Measurements from ENCODE around the gene KDSR.

The KDSR gene

GRCh38 chr18:63283305-63284094 lies 83.5 kb downstream of the KDSR start:
- DNase-seq (ENCODE audit: low spot score), result no peak

DNA sequence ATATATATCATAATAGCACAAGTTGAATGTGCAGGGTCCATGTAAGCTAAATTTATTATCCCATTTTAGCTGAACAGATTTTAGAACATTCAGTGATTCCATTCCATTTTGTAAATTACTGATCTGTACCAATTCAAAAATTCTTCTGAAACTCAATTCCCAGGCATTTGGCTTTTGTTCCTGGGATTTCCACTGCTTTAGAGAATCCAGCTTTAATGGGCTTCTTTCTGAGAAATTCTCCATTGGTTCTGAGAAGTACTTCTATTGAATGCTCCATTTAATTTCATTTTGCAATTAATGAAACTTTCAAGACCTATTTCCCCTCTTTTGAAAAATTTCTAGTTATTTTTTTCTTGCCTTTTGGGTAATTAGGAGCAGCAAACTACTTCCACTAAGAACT lies 84.2 kb downstream of the KDSR start:
- no peak for DNase-seq (ENCODE audit: low spot score)

Measured in CD4-positive, alpha-beta T cell treated with Interleukin-15 for 4 hours (primary cell).